Activated T-cell treated with anti-CD3 and anti-CD28 coated beads for 1 hour (primary cell): ENCODE results near the gene PM20D2.

Experiments
- DNase-seq: peaks from one replicate; pipeline ENCODE4 v3.0.0-alpha.2; 2020; ENCODE audit warnings: low read depth

PM20D2 gene

DNA sequence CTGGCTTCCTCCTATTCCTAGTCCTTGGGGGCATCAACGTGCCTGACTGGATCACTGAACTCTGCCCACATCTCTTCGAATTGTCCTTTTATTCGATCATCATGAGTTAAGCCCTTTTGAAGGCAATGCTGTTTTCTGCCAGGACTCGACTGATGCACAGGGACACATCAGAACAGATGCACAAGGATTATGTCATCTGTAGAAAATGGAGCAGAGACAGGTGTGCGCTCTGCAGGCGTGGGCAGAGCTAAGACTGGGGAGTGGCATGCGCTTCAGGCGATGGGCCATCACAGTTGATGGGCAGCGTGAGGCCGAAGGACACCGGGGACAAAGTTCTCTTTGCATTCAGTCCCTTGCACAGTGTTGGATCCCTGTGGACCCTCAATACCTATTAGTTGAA, 58.2 kb downstream of the PM20D2 start:
- DNase-seq: no peak

DNA sequence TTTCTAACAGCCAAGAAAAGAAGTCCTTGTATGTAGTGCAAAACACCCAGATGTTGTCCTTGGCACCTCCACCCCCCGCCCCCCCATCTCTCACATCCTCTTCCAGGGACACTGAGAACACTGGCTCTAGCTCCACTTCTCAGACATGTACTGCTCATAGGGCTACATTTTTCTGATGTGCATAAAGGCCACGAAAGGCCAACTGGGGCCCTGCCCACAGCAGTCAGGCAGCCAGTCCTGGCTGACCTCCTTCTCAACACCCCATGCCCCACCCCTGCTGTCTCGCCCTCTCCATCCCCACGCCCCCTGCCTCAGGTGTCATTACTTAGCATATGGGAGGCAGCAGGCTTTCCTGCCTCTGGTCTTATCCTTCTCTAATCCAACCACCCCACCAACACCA, 60.0 kb downstream of the PM20D2 start:
- DNase-seq: no peak

DNA sequence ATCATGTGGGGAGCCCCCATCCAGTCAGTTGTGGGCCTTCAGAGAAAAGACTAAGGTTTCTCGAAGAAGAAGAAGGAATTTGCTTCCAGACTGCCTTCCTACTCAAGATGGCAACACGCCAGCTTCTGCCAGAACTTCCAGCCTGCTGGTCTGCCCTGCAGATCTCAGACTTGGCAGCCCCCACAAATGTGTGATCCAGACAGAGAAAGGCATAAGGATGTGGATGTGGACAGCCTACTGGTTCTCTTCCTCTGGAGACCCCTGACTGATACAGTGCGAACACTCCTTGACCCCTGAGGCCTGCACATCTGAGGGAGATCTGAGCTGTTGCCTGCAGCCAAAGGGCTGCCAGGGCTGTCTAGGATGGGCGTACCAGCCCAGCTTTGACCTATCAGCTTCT, 62.7 kb downstream of the PM20D2 start:
- DNase-seq: no peak

DNA sequence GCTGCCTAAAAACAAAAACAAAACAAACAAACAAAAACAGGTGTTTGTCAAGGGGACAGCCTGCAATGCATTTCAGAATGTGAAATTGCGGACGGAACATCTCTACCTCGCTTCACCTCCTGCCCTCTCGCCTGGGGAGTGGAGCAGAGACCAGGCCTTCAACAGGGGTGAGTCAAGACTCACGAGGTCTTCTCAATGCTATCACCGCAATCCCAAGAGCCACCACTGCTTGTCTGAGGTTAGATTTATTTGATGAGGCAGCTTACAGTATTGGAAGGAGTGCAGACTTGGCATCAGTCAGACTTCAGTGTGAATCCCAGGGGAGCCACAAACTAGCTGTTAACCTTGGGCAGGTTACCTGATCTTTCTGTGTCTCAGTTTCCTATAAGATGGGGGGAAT, 63.6 kb downstream of the PM20D2 start:
- DNase-seq: no peak

DNA sequence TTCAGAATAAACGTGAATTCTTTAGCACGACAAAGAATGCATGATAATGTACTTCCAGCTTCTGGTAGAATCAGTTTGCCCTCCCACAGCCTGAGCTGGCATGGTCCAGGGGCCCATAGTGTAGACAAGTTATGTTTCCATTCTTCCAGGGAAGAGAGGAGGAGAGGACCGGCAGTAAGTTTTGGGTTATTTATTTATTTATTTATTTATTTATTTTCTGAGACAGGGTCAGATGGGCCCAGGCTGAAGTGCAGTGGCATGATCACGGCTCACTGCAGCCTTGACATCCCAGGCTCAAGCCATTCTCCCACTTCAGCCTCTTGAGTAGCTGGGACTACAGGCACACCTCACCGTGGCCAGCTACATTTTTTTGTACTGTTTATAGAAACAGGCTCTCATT, 66.6 kb downstream of the PM20D2 start:
- no peak for DNase-seq

DNA sequence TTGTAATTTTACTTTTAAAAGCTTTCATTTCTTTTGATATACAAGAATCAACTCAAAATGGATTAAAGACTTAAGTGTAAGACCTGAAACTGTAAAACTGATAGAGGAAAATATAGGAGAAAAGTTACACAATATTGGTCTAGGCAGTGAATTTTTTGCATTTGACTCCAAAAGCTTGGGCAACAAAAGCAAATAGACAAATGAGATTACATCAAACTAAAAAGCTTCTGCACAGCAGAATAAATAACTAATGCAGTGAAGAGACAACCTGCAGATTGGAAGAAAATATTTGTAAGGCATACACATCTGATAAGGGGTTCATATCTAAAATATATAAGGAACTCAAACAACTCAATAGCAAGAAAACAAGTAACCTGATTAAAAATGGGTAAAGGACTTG, 68.3 kb downstream of the PM20D2 start:
- DNase-seq: no peak
